Sciatic nerve (tissue), 2 donors: Measurements from ENCODE around the gene C11orf87. TPM values are rescaled to one million over a fixed set of nuclear protein-coding genes. Genes with fewer than 3 reads are reported as not detected.

Source experiments
- ATAC-seq: fragments of 200-7000 bp; cut with Tn5 transposase; one replicate; pipeline ENCODE4 v1.9.1; 2020; ENCODE audit warnings: mild to moderate bottlenecking, moderate library complexity
- DNase-seq: peaks from one replicate; pipeline ENCODE4 v3.0.0-alpha.2; 2020; ENCODE audit warnings: low spot score
- intact Hi-C: fragments of 100-400 bp; cut with DNase I; formaldehyde crosslinking; loops from one replicate; pipeline ENCODE4 v1.14.2; 2022
- total RNA-seq: library from RNA; stranded (reverse); fragmentation: NEBNext Ultra II Directional; extraction: Animal tissue kit (Norgen Biotek cat#: 25700); gene quantifications from one replicate; pipeline ENCODE4 v1.2.1, GENCODE V29; 2021
- donor health status: DM: no; HTN: no; CAD: no.
- donor health status: DM: no; HTN: no; CAD: no.

Gene C11orf87
- 0.09 TPM for total RNA-seq

GRCh38 chr11:109421981-109422869 is at the start of gene C11orf87:
Gene C11orf87, plus strand, starts transcription at chr11:109422190. Its CDS starts 1,444 bp downstream, at chr11:109423634.
- ATAC-seq, result no peak

GRCh38 chr11:109374032-109374431 is 48.0 kb upstream of the C11orf87 start:
- no peak for ATAC-seq
- DNase-seq, result no peak
- intact Hi-C loops, result no loop called here

More at GRCh38 chr11:109421981-109422869, at the start of gene C11orf87:
- intact Hi-C loops, result no loop called here
- DNase-seq, result peak; percentile 47

- ATAC-seq, result no peak
- no peak for DNase-seq
- intact Hi-C loops, result no loop called here
Observed at GRCh38 chr11:109374441-109374840, 47.5 kb upstream of the C11orf87 start.

GRCh38 chr11:109377039-109377742 is 44.8 kb upstream of the C11orf87 start:
- DNase-seq (no peak), ATAC-seq (peak; percentile 20)
- intact Hi-C loops, result no loop called here

- no peak for ATAC-seq
- intact Hi-C loops, result no loop called here
- no peak for DNase-seq
Observed at GRCh38 chr11:109378034-109378433, 44.0 kb upstream of the C11orf87 start.

- ATAC-seq (no peak), DNase-seq (no peak)
- intact Hi-C loops, result no loop called here
Observed at GRCh38 chr11:109383306-109383705, 38.7 kb upstream of the C11orf87 start.

- intact Hi-C loops, result no loop called here
Observed at GRCh38 chr11:109384873-109385272, 37.1 kb upstream of the C11orf87 start.

GRCh38 chr11:109388982-109389381 is 33.0 kb upstream of the C11orf87 start:
- ATAC-seq (no peak), DNase-seq (no peak)
- intact Hi-C loops, result no loop called here

More at GRCh38 chr11:109384873-109385272, 37.1 kb upstream of the C11orf87 start:
- DNase-seq (no peak), ATAC-seq (no peak)

GRCh38 chr11:109390752-109391151 is 31.2 kb upstream of the C11orf87 start:
- intact Hi-C loops, result no loop called here
- ATAC-seq (no peak), DNase-seq (no peak)

- no peak for ATAC-seq
- no peak for DNase-seq
- intact Hi-C loops, result no loop called here
Observed at GRCh38 chr11:109401545-109401944, 20.4 kb upstream of the C11orf87 start.

- intact Hi-C loops, result no loop called here
- no peak for DNase-seq
- ATAC-seq, result no peak
Observed at GRCh38 chr11:109405671-109406070, 16.3 kb upstream of the C11orf87 start.

- intact Hi-C loops, result no loop called here
- ATAC-seq, result no peak
Observed at GRCh38 chr11:109416601-109417000, 5.4 kb upstream of the C11orf87 start.

GRCh38 chr11:109422870-109423465 is 978 bp downstream of the C11orf87 start:
- ATAC-seq, result no peak
- intact Hi-C loops, result no loop called here
- peak; percentile 47 for DNase-seq

More at GRCh38 chr11:109416601-109417000, 5.4 kb upstream of the C11orf87 start:
- DNase-seq, result no peak

- ATAC-seq (no peak), DNase-seq (no peak)
- intact Hi-C loops, result no loop called here
Observed at GRCh38 chr11:109423466-109424190, 1.6 kb downstream of the C11orf87 start.

- ATAC-seq (no peak), DNase-seq (no peak)
- intact Hi-C loops, result no loop called here
Observed at GRCh38 chr11:109424901-109425300, 2.9 kb downstream of the C11orf87 start.

GRCh38 chr11:109425554-109425953 is 3.6 kb downstream of the C11orf87 start:
- DNase-seq (no peak), ATAC-seq (no peak)
- intact Hi-C loops, result no loop called here

- ATAC-seq (no peak), DNase-seq (no peak)
- intact Hi-C loops, result no loop called here
Observed at GRCh38 chr11:109426442-109427240, 4.7 kb downstream of the C11orf87 start.

- ATAC-seq (no peak), DNase-seq (no peak)
- intact Hi-C loops, result no loop called here
Observed at GRCh38 chr11:109432105-109432504, 10.1 kb downstream of the C11orf87 start.
